HG02870 (cell line): Measurements from ENCODE around the gene DCBLD2.
"Not testable (repeated sequence)": the region's sequence is repeated elsewhere in the genome, so short reads cannot be mapped to it uniquely, and the experiment has no call there.

Experiments used
- ATAC-seq: cut with Tn5 transposase; IDR thresholded peaks from one replicate; pipeline ENCODE4 v1.9.1; 2021; ENCODE audit warnings: mild to moderate bottlenecking, moderate library complexity; ENCODE audit not compliant: unreplicated experiment

Gene DCBLD2

DNA sequence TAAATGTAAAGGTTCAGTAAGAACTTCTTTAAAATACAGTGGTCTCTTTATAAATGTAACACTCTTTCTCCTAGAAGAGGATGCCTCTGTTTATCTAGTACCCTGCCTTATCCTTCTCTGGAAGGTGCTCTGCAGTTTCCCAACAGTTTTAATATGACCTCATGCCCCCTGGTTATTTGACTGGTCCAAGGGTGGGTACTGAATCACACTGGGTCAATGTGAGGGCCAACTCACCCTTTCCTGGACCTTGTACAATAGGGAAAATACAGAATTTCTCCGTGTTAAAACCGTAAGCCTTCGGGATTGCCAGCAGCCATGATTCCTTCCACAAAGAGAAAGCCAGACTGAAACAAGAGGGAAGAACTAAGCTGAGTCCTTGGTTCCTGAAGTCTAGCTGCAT, 9.2 kb downstream of the DCBLD2 start:
- ATAC-seq: no peak

DNA sequence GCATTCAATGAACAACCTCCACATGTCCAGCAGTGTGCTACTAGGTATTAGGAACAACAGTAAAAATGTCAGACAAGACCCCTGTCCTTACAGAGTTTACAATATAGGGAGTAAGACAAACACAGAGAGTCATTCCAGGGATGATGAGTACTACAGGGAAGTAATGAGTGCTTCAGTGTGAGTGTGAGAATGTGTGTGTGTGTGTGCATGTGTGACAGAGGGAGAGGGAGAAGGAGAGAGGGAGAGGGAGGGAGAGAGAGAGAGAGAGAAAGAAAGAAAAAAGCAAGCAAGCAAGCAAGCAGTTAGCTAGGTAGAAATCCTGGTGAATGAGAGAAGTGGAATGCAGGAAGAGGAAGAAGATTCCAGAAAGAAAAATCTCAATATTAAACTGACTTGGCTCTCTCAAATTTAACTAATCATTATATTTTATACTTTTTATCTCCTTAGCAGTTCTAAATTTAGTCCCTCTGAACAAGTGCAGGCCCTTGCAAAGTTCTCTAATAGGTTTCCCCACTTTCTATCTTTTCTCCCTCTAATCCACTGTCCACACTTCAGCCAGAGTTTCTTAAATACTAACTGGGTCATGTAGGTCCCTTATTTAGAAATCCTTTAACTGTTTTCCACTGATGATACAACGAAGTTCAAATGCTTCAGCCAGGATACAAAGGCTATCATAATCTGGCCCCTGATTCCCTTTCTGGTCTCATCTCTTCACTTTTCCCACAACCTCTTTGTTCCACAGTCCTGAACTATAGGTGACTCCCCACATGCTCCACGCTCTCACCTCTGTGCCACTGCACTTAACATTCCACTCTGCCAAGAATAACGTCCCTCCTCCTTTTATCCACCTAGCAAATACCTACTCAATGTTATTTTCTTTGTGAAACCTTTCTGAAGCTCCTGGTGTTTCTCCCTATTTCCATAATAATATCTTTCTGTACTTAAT, 10.3 kb downstream of the DCBLD2 start:
- no peak for ATAC-seq

GRCh38 chr3:98890181-98890835, 11.2 kb downstream of the DCBLD2 start:
- no peak for ATAC-seq

GRCh38 chr3:98887684-98888083, 13.8 kb downstream of the DCBLD2 start:
- ATAC-seq: no peak

GRCh38 chr3:98886525-98886924, 15.0 kb downstream of the DCBLD2 start:
- no peak for ATAC-seq

GRCh38 chr3:98885851-98886250, 15.6 kb downstream of the DCBLD2 start:
- ATAC-seq: no peak

GRCh38 chr3:98884675-98885371, 16.7 kb downstream of the DCBLD2 start:
- no peak for ATAC-seq

- not testable (repeated sequence) for ATAC-seq
These were observed 18.7 kb downstream of the DCBLD2 start for GRCh38 chr3:98882614-98883333.

GRCh38 chr3:98877132-98877531, 24.4 kb downstream of the DCBLD2 start:
- peak; percentile 81 for ATAC-seq

GRCh38 chr3:98875535-98875934, 26.0 kb downstream of the DCBLD2 start:
- no peak for ATAC-seq

GRCh38 chr3:98874602-98875249, 26.8 kb downstream of the DCBLD2 start:
- ATAC-seq: no peak

DNA sequence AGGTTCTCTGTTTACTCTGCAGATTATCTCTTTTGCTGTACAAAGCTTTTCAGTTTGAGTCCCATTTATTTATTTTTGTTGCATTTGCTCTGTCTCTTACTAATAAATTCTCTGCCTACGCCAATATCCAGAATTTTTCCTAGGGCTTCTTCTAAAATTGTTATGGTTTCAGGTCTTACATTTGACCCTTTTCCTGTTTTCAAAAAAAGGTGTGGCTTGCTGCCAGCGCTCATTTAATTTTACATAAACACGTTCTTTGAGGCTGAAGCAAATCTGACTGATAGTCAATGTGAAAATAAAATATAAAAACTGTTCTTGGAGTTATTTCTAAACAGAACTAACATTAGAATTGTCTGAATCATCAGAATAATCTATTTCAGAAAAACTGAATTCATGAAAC, 32.1 kb downstream of the DCBLD2 start:
- ATAC-seq: no peak

GRCh38 chr3:98857971-98858370, 43.5 kb downstream of the DCBLD2 start:
- not testable (repeated sequence) for ATAC-seq

GRCh38 chr3:98857258-98857657, 44.2 kb downstream of the DCBLD2 start:
- not testable (repeated sequence) for ATAC-seq

DNA sequence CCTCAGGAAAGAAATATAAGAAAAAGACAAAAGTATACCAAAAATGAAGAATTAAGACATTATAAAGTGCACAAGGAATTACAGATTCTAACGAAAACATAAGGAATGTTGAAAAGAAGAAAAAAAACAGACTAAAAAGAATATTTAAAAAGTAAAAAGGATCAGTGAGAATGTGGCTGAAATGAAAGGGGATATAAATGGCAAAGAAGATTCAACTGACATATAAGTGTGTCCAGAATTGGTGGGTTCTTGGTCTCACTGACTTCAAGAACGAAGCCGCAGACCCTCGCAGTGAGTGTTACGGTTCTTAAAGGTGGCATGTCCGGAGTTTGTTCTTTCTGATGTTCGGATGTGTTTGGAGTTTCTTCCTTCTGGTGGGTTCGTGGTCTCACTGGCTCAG, 44.8 kb downstream of the DCBLD2 start:
- ATAC-seq: no peak

DNA sequence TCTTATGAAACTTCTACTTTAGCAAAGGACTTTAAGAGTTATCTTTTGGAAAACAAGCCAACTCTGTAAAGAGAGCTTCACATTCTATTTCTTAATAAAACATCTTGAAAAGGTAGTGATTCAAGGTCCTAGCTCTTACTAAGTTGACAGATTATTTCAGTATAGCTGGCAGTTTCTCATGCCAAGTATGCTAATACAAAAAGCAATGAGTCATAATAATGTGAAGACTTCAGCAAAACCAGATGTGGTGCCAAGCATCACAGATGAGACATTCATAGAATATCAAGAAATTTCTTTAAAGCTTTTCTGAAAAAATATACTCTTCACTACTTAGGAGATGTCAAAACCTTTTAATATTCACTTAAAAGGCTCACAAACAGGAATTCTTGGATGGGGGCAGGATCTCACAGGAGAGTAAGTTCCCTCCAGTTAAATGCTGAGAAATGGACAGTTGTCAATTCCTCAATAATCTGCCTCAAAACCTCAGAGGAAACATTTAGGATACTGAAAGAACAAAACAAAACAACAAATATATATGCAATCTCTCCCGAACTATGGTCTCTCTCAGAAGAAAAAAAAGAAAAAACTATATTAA, 45.6 kb downstream of the DCBLD2 start:
- no peak for ATAC-seq

DNA sequence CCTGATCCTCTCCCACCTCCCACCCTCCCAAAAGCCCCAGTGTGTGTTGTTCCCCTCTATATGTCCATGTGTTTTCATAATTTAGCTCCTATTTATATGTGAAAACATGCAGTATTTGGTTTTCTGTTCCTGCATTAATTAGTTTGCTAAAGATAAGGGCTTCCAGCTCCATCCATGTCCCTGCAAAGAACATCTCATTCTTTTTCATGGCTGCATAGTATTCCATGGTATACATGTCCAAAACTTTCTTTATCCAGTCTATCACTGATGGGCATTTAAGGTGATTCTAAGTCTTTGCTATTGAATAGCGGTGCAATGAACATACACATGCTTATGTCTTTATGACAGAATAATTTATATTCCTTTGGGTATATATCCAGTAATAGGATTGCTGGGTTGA, 53.4 kb downstream of the DCBLD2 start:
- no peak for ATAC-seq

DNA sequence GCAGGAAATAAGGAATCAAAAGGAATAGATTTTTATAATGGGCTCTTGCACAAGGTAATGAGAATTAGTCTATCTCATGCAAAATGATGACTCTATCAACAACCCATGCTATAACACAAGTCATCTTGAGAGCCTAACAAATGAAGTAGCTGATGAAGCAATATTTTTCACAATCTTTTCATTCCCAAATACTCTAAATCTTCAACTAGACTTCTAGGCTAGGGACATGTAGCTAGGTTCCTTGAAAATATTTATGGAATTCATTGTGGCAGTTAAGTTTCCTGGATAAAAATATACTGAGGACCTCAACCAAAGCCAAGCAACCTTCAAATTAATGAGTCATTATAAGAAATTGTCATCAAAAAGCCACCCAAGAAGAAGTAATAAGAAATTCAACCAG, 55.4 kb downstream of the DCBLD2 start:
- ATAC-seq: no peak

- ATAC-seq: no peak
These were observed 58.1 kb downstream of the DCBLD2 start for GRCh38 chr3:98843266-98843959.
